ENCODE measurements around the gene ELOVL2. TPM values are rescaled to one million over a fixed set of nuclear protein-coding genes. Genes with fewer than 3 reads are reported as not detected.

The ELOVL2 gene
- total and polyA plus RNA-seq, 2 donors (not counting 1 experiment from before 2014, with no cell fraction given) = not detected

DNA sequence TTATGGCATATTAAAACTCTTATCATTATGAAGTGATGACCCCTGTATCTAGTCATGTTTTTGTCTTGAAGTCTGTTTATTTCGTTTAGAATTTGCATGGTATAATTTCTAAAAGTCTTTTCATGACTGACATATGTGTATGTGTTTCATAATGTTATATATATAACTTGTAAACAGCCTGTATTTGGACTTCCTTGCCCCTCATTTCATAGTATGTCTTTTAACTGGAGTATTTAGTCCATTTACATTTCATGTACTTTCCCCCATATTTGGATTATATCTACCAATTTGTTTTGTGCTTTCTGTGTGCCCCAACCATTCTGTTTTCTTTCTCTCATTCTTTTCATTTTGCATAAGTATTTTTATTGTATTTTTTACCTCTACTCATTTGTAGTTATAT is 98.3 kb downstream of the ELOVL2 start:
- Mint-ChIP-seq H3K4me1 (no peaks in the 10 kb centered on the region), H3K4me3 (no peak overlapping the region), H3K27ac (no peak overlapping the region), H3K9me3 (ENCODE audit: insufficient read depth) (no peaks in the 10 kb centered on the region), H3K27me3 (peaks cover 16% of the 10 kb centered on the region)
- Histone ChIP-seq H4K20me1 (ENCODE audit: control insufficient read depth, insufficient read depth, low read length, poor library complexity, severe bottlenecking) (no peaks in the 10 kb centered on the region), H3K4me2 (replicated peaks; ENCODE audit: low read depth, low read length, poor library complexity, severe bottlenecking) (no peak overlapping the region), H3K79me2 (ENCODE audit: control insufficient read depth, insufficient read depth, low read length) (no peaks in the 10 kb centered on the region), H3K4me3 (ENCODE audit: control extremely low read depth in 1 of 5, extremely low read depth in 1 of 5, insufficient read depth in 1 of 5, low read depth in 2 of 5, low read length in 4 of 5) (no peak overlapping the region), H3K9me3 (ENCODE audit: control extremely low read depth in 1 of 3, control insufficient read depth in 2 of 3, insufficient read depth in 1 of 3, low read length in 2 of 3) (no peaks in the 10 kb centered on the region), H3K9ac (ENCODE audit: low read length) (no peak overlapping the region), H3K27me3 (replicated peaks in 1 of 4; ENCODE audit: control extremely low read depth in 1 of 4, control insufficient read depth in 3 of 4, insufficient read depth in 4 of 4, low read length in 3 of 4) (peaks cover 0 to 6% (median 1%) of the 10 kb centered on the region in 4 experiments), H2AFZ (ENCODE audit: insufficient read depth, low read depth, low read length, poor library complexity, severe bottlenecking) (no peak overlapping the region), H3K36me3 (replicated peaks in 1 of 2; ENCODE audit: control extremely low read depth in 1 of 2, control insufficient read depth in 1 of 2, extremely low read depth in 1 of 2, insufficient read depth in 2 of 2, low read length in 1 of 2) (no peaks in the 10 kb centered on the region), H3K4me1 (ENCODE audit: control insufficient read depth in 2 of 2, insufficient read depth in 2 of 2, low read length in 2 of 2) (no peaks in the 10 kb centered on the region), H3K27ac (ENCODE audit: low read length in 2 of 2) (no peak overlapping the region)
- no peak for TF ChIP-seq EZH2 (IDR thresholded peaks at IDR 0.05; ENCODE audit: borderline replicate concordance, insufficient read depth, low read depth, low read length, poor library complexity, severe bottlenecking)
- TF ChIP-seq, protein P1, sequence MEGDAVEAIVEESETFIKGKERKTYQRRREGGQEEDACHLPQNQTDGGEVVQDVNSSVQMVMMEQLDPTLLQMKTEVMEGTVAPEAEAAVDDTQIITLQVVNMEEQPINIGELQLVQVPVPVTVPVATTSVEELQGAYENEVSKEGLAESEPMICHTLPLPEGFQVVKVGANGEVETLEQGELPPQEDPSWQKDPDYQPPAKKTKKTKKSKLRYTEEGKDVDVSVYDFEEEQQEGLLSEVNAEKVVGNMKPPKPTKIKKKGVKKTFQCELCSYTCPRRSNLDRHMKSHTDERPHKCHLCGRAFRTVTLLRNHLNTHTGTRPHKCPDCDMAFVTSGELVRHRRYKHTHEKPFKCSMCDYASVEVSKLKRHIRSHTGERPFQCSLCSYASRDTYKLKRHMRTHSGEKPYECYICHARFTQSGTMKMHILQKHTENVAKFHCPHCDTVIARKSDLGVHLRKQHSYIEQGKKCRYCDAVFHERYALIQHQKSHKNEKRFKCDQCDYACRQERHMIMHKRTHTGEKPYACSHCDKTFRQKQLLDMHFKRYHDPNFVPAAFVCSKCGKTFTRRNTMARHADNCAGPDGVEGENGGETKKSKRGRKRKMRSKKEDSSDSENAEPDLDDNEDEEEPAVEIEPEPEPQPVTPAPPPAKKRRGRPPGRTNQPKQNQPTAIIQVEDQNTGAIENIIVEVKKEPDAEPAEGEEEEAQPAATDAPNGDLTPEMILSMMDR (IDR thresholded peaks at IDR 0.05) = no peak
- ATAC-seq (ENCODE audit: low read depth) = no peak
- POLR2A ChIA-PET = no interaction called here
- DNase-seq = no peak
- CTCF ChIA-PET = no interaction called here
- no CpG with 5 or more reads among the region's 1 CpG for WGBS (ENCODE audit: insufficient coverage)
- intact Hi-C loops (cut with micrococcal nuclease) = no loop called here

- no peak overlapping the region for H2AFZ ChIP-seq (ENCODE audit: insufficient read depth, low read depth, low read length, poor library complexity, severe bottlenecking)
- no peak for TF ChIP-seq EZH2 (IDR thresholded peaks at IDR 0.05; ENCODE audit: borderline replicate concordance, insufficient read depth, low read depth, low read length, poor library complexity, severe bottlenecking)
- TF ChIP-seq, protein P1 (IDR thresholded peaks at IDR 0.05) = no peak
- H3K9me3 ChIP-seq (ENCODE audit: control extremely low read depth in 1 of 3, control insufficient read depth in 2 of 3, insufficient read depth in 1 of 3, low read length in 2 of 3) = peaks cover 0 to 4% (median 0%) of the 10 kb centered on the region in 3 donors
- H3K36me3 ChIP-seq (replicated peaks in 1 of 2; ENCODE audit: control extremely low read depth in 1 of 2, control insufficient read depth in 1 of 2, extremely low read depth in 1 of 2, insufficient read depth in 2 of 2, low read length in 1 of 2) = no peaks in the 10 kb centered on the region
- no CpG with 5 or more reads among the region's 2 CpGs for whole genome bisulfite sequencing (ENCODE audit: insufficient coverage)
- no peaks in the 10 kb centered on the region for H3K4me1 ChIP-seq (ENCODE audit: control insufficient read depth in 2 of 2, insufficient read depth in 2 of 2, low read length in 2 of 2)
- intact Hi-C loops (cut with micrococcal nuclease) = no loop called here
- CTCF ChIA-PET = no interaction called here
- H3K4me2 ChIP-seq (replicated peaks; ENCODE audit: low read depth, low read length, poor library complexity, severe bottlenecking) = no peak overlapping the region
- no peaks in the 10 kb centered on the region for H4K20me1 ChIP-seq (ENCODE audit: control insufficient read depth, insufficient read depth, low read length, poor library complexity, severe bottlenecking)
- Mint-ChIP-seq H3K4me1 (no peaks in the 10 kb centered on the region), H3K4me3 (no peak overlapping the region), H3K9me3 (ENCODE audit: insufficient read depth) (no peaks in the 10 kb centered on the region), H3K27me3 (peaks cover 28% of the 10 kb centered on the region), H3K27ac (no peak overlapping the region)
- no peak overlapping the region for H3K27ac ChIP-seq (ENCODE audit: low read length in 2 of 2)
- H3K9ac ChIP-seq (ENCODE audit: low read length) = no peak overlapping the region
- ATAC-seq (ENCODE audit: low read depth) (no peak), DNase-seq (no peak)
- H3K4me3 ChIP-seq (ENCODE audit: control extremely low read depth in 1 of 5, extremely low read depth in 1 of 5, insufficient read depth in 1 of 5, low read depth in 2 of 5, low read length in 4 of 5) = no peak overlapping the region
- peaks cover 0 to 3% (median 0%) of the 10 kb centered on the region in 4 experiments for H3K27me3 ChIP-seq (replicated peaks in 1 of 4; ENCODE audit: control extremely low read depth in 1 of 4, control insufficient read depth in 3 of 4, insufficient read depth in 4 of 4, low read length in 3 of 4)
- no peaks in the 10 kb centered on the region for H3K79me2 ChIP-seq (ENCODE audit: control insufficient read depth, insufficient read depth, low read length)
- POLR2A ChIA-PET = no interaction called here
Measured at GRCh38 chr6:10939840-10940239, 104.3 kb downstream of the ELOVL2 start.

Measured in B cell (primary cell).